ENCODE results near the gene MC1R.
A peak's percentile ranks its signal among the peaks of the same experiment; 100 is the strongest.

Gene MC1R

GRCh38 chr16:89897204-89897603, 21.5 kb upstream of the MC1R start:
- no peak for DNase-seq

GRCh38 chr16:89898201-89898967, 20.3 kb upstream of the MC1R start:
- DNase-seq, result no peak

DNA sequence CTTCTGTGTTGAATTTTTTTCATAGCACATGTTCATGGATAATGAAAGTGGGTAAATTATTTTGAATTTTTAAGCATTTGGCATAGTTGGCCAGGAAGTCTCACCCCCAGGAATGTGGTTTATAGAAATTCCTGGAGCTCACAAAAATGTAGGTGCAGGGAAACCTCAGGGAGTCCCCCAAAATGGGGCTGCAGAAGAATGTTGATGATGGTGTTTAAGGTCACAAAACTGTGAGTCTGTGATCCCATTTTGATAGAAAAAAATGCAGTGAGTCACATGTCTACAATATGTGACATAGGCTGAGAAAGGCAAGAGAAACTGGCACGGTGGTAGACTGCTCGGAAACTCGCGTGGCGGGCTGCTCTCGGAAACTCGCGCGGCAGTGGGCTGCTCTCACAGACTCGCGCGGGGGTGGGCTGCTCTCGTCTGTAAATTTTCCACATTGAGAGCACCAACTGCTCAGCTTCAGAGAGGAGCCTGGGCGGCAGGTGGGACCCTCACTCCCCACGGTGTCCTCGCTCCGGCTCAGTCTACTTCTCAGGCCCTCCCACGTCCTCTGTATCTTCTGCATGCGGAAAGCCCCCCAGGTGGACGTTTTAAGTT, 18.7 kb upstream of the MC1R start:
- DNase-seq, result no peak

- DNase-seq, result no peak
These were observed 17.8 kb upstream of the MC1R start for GRCh38 chr16:89900885-89901284.

- DNase-seq, result no peak
These were observed 15.7 kb upstream of the MC1R start for GRCh38 chr16:89902980-89903379.

DNA sequence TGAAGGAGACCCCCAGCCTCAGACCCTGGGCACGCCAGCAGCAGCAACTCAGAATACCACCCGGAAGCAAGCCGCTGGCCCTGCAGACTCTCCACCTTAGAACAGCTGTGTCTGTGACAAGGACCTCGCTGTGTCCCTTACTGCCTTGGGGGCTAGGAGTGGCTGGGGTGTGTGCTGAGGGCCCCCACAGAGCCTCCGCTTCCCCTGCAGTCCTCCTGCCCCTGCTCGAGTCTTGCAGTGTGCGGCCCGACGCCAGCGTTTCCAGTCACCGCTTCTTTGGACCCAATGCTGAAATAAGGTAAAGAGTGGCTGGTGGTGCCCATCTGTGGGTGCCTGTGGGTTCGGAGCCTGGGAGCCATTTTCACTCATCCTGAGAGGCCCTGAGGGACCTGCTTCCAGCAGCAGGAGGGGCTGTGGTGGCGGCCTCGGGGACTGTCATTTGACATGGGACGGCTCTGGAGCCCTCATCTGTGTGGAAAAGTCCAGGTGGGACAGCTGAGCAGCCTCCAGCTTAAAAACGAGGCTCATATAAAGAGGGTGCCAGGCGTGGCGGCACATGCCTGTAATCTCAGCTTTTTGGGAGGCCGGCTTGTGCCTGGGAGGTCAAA, 14.7 kb upstream of the MC1R start:
- DNase-seq, result no peak

- DNase-seq, result no peak
These were observed 13.8 kb upstream of the MC1R start for GRCh38 chr16:89904606-89905510.

DNA sequence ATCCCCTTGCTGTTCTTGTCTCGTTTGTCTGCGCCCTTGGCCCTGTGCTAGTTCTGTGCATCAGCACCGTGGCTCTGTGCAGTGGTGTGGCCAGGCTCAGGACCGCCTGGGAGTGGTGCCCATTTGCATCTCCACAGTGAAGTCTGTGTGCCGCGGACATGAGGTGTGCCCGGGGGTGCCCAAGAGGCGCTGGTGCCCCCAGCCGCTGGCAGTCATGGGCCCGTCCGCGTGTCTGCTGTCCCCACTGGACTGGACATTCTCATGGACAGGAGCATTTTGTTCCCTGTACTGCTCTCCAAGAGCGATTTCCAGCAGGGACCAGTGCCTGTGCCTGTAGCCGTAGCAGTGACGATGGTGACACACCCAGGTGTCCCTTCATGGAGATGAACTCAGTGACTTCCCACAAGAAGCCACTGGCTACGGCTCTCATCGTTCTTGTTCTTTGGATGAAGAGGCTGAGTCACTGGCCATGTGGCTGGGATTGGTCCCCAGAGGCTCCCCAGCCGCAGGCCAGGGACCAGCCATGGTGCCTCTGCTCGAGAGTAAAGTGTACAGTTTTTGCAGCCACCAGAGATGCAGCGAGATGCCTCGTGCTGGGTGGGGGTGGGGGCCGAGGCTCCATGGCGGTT, 13.0 kb upstream of the MC1R start:
- no peak for DNase-seq

DNA sequence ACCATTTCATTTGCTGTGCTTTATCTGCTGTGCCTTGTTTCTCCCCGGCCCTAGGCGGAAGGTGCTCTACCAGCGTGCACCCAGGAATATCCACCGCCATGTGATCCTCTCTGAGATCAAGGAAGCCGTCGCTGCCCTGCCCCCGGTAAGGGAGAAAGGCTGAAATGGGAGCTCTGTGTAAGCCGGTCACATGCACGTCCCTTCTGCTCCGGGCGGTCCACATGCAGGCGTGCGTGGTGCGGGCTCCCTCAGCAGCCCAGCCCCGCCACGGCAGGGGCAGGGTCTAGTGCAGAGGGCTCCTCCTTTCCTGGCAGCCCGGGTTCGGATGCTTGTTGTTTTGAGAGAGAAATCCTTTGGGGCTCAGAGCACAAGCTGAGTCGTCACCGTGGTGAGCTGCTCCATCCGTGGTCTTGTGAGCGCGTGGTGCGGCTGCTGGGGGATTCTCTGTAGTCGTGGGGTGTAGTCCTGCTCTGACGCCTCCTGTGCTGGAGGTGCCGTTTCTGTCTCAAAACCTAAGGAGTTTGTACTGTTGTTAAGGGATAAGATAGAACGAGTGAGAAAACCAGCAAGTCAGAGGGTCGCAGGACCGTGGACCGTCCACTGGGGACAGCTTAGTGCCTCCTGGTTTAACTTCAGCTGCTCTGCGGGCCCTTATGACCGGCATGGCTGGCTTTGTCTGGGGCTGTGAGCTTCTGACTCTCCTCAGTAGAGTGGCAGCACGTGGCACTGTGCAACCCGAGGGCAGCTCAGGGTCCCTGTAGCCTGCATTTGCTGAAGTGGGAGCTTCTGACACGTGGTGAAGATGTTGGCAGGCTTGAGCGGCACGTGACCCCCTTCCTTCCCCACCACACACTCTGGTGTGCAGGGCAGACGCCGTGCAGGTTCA, 12.3 kb upstream of the MC1R start:
- DNase-seq, result no peak

DNA sequence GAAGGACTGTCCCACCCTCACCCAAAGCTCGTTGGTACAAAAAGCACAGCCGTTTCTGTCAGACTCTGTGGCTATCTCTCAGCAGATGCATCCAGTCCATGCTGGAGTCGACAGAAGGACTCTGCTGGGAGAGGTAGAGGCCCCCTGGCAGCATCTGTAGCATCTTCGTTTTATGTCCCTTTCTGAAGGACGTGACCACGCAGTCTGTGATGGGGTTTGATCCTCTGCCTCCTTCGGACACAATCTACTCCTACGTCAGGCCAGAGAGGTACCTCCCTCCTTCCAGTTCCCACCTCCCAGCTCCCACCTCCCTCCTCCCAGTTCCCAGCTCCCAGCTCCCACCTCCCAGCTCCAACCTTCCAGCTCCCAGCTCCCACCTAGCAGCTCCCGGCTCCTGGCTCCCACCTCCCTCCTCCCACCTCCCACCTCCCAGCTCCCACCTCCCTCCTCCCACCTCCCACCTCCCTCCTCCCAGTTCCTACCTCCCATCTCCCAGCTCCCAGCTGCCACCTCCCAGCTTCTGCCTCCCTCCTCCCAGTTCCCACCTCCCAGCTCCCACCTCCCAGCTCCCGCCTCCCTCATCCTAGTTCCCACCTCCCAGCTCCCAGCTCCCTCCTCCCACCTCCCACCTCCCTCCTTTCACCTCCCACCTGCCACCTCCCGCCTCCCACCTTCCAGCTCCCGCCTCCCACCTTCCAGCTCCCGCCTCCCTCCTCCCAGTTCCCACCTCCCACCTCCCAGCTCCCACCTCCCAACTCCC, 11.4 kb upstream of the MC1R start:
- DNase-seq, result no peak

- DNase-seq, result no peak
These were observed 10.4 kb upstream of the MC1R start for GRCh38 chr16:89908236-89908635.

GRCh38 chr16:89909777-89910716, 8.6 kb upstream of the MC1R start:
- DNase-seq, result peak; percentile 80 to 87

- DNase-seq, result no peak
These were observed 7.8 kb upstream of the MC1R start for GRCh38 chr16:89910717-89911354.

GRCh38 chr16:89911375-89911774, 7.3 kb upstream of the MC1R start:
- DNase-seq, result no peak

GRCh38 chr16:89912143-89912542, 6.5 kb upstream of the MC1R start:
- DNase-seq, result no peak

DNA sequence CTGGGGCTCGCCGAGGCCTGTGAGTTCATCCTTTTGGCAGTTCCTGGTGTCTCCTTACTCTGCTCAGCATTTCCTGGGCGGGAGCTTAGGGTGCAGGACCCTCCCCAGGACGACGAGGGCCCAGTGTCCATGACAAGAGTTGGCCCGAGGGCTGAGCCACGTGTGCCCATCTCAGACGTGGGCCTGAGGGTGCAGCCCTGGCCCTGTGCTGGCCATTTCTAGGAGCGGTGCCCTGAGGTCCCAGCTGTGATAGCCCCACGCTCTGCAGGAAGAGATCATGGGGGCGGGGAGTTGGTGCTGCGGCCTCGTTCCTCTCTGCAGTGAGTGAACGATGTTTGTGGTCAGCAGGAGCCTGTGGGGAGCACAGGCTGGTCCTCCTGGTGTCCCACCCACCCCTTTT, 6.0 kb upstream of the MC1R start:
- DNase-seq, result no peak

- no peak for DNase-seq
These were observed 5.0 kb upstream of the MC1R start for GRCh38 chr16:89913408-89914387.

Measured in inflammatory macrophage treated with lipopolysaccharide for 1 hour (primary cell).